Rectal smooth muscle tissue (tissue), 1 donor: ENCODE results near the gene UBE2J1.

Experiments used
- H3K27ac ChIP-seq: one replicate; pipeline ENCODE4 v1.7.0; 2013; ENCODE audit warnings: low read depth, low read length, inconsistent platforms
- H3K27me3 ChIP-seq: one replicate; pipeline ENCODE4 v1.7.0; 2013; ENCODE audit warnings: low read length; ENCODE audit not compliant: control insufficient read depth, insufficient read depth
- H3K36me3 ChIP-seq: one replicate; pipeline ENCODE4 v1.7.0; 2013; ENCODE audit warnings: low read length; ENCODE audit not compliant: control insufficient read depth, insufficient read depth
- H3K4me1 ChIP-seq: one replicate; pipeline ENCODE4 v1.7.0; 2013; ENCODE audit warnings: low read length; ENCODE audit not compliant: control insufficient read depth, insufficient read depth
- H3K4me3 ChIP-seq: one replicate; pipeline ENCODE4 v1.7.0; 2013; ENCODE audit warnings: low read length
- H3K9ac ChIP-seq: one replicate; pipeline ENCODE4 v1.7.0; 2013; ENCODE audit warnings: low read length

The UBE2J1 gene

GRCh38 chr6:89291256-89291819, 61.2 kb downstream of the UBE2J1 start:
- no peaks in the 10 kb centered on the region for H3K4me1 ChIP-seq

GRCh38 chr6:89290401-89291155, 61.9 kb downstream of the UBE2J1 start:
- Histone ChIP-seq H3K9ac (no peak overlapping the region), H3K27me3 (no peaks in the 10 kb centered on the region), H3K36me3 (no peaks in the 10 kb centered on the region), H3K4me1 (no peaks in the 10 kb centered on the region), H3K27ac (no peak overlapping the region), H3K4me3 (no peak overlapping the region)

More at GRCh38 chr6:89291256-89291819, 61.2 kb downstream of the UBE2J1 start:
- H3K9ac ChIP-seq, result no peak overlapping the region
- H3K27ac ChIP-seq, result no peak overlapping the region
- no peaks in the 10 kb centered on the region for H3K36me3 ChIP-seq
- no peaks in the 10 kb centered on the region for H3K27me3 ChIP-seq
- H3K4me3 ChIP-seq, result no peak overlapping the region

GRCh38 chr6:89289710-89290109, 62.8 kb downstream of the UBE2J1 start:
- Histone ChIP-seq H3K4me1 (no peaks in the 10 kb centered on the region), H3K4me3 (no peak overlapping the region), H3K9ac (no peak overlapping the region), H3K27ac (no peak overlapping the region), H3K36me3 (no peaks in the 10 kb centered on the region), H3K27me3 (no peaks in the 10 kb centered on the region)

- H3K27me3 ChIP-seq, result no peaks in the 10 kb centered on the region
- no peak overlapping the region for H3K4me3 ChIP-seq
- H3K9ac ChIP-seq, result no peak overlapping the region
- no peaks in the 10 kb centered on the region for H3K36me3 ChIP-seq
- no peaks in the 10 kb centered on the region for H3K4me1 ChIP-seq
- no peak overlapping the region for H3K27ac ChIP-seq
Observed at GRCh38 chr6:89287351-89288028, 65.0 kb downstream of the UBE2J1 start.

DNA sequence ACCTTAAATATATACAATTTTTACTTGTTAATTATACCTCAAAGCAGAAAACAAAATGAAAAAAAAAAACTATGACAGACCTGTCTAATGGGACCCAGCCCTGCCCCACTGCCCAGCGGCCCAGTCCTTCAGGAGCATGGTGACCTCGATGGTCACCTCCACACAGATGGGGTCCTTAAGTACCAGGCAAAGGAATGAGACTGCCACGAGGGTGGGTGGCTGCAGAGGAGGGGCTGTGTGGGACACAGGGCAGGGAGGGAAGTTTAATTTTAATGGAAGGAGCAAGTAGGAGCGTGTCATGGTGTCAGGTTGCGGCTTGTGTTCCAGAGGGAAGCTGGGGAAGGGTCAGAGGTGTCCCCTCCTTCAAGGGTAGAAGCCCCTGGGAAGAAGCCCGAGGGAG, 66.0 kb downstream of the UBE2J1 start:
- Histone ChIP-seq H3K9ac (no peak overlapping the region), H3K27me3 (no peaks in the 10 kb centered on the region), H3K4me3 (no peak overlapping the region), H3K36me3 (no peaks in the 10 kb centered on the region), H3K27ac (no peak overlapping the region), H3K4me1 (no peaks in the 10 kb centered on the region)

- H3K27ac ChIP-seq, result no peak overlapping the region
- H3K36me3 ChIP-seq, result no peaks in the 10 kb centered on the region
- H3K4me3 ChIP-seq, result no peak overlapping the region
- no peaks in the 10 kb centered on the region for H3K4me1 ChIP-seq
- no peaks in the 10 kb centered on the region for H3K27me3 ChIP-seq
- no peak overlapping the region for H3K9ac ChIP-seq
Observed at GRCh38 chr6:89284963-89285735, 67.4 kb downstream of the UBE2J1 start.

DNA sequence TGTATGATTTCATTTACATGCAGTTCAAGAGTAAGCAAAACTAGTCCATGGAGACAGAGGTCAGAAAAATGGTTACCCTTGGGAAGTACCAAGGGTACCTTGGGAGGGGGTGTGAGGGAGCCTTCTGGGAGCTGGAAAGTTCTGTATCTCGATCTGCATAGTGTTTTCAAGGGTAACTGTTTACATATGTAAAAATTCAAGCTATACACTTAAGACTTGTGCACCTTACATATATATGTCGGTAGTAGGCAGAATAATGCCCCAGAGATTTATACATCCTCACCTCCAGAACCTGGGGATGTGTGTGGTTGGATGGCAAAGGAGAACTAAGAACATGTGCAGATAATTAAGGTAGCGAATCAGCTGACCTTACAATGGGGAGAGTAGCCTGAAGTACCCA, 68.4 kb downstream of the UBE2J1 start:
- Histone ChIP-seq H3K36me3 (no peaks in the 10 kb centered on the region), H3K27me3 (no peaks in the 10 kb centered on the region), H3K4me1 (no peaks in the 10 kb centered on the region), H3K4me3 (no peak overlapping the region), H3K27ac (no peak overlapping the region), H3K9ac (no peak overlapping the region)

DNA sequence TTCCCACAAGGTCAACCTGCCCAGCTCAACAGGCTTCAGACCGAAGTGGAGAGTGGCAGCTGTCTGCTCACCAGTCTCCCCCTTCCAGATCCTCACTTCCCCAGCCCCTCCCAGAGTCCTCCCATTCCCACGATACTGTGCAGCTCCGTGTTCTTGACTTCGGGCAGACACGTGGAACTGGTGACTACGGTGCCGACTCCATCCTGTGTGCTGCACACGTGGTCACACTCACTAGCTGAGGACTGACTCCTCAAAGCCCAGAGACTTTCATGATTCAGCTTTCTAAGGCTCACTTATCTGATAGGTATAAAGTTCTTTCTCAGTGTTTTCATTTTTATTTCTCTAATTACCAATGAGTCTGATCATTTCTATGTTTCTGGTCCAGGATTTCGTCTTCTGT, 69.8 kb downstream of the UBE2J1 start:
- H3K4me3 ChIP-seq, result no peak overlapping the region
- H3K27ac ChIP-seq, result no peak overlapping the region

GRCh38 chr6:89281779-89282246, 70.7 kb downstream of the UBE2J1 start:
- no peak overlapping the region for H3K4me3 ChIP-seq
- no peaks in the 10 kb centered on the region for H3K4me1 ChIP-seq
- H3K36me3 ChIP-seq, result no peaks in the 10 kb centered on the region
- no peak overlapping the region for H3K27ac ChIP-seq
- H3K27me3 ChIP-seq, result no peaks in the 10 kb centered on the region
- no peak overlapping the region for H3K9ac ChIP-seq

More for the DNA sequence above, 69.8 kb downstream of the UBE2J1 start:
- no peaks in the 10 kb centered on the region for H3K36me3 ChIP-seq
- no peak overlapping the region for H3K9ac ChIP-seq
- no peaks in the 10 kb centered on the region for H3K27me3 ChIP-seq
- no peaks in the 10 kb centered on the region for H3K4me1 ChIP-seq

DNA sequence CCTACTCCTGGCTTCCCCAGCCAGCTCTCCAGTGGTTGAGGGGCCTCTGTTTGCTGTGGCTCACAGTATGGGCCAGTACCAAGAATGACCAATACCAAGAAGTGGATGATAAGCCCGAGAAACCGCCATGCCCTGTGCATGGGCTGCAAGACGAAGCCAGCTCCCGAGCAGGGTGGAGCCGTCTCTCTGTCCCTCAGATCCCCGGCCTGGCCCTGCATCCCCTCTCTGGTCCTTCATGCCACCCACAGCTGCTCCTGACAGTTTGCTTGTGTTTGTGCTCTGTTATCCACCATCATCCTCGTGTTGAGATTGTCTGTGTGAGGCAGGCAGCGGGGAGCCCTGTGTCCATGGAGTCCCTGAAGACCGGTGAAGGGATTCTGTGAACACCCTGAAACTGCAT, 73.6 kb downstream of the UBE2J1 start:
- Histone ChIP-seq H3K27me3 (no peaks in the 10 kb centered on the region), H3K4me3 (no peak overlapping the region), H3K27ac (no peak overlapping the region), H3K9ac (no peak overlapping the region), H3K4me1 (no peaks in the 10 kb centered on the region), H3K36me3 (no peaks in the 10 kb centered on the region)
